Stimulated activated naive B cell treated with anti-CD40 and anti-IgM and Interleukin-4, amounts not matched to agents 10 μg/mL and 1 μg/mL and 100 μg/mL, for 72 hours (primary cell): Measurements from ENCODE around the gene WNT4.

Source experiments
- ATAC-seq, 2 donors: fragments of 150-1000 bp; cut with Tn5 transposase; replicated peaks; 2 replicates each; pipeline ENCODE4 v1.10.0; 2021; ENCODE audit warnings: moderate library complexity in 1 of 2
- DNase-seq: peaks from one replicate; pipeline ENCODE4 v3.0.0; 2021
- H3K27ac Mint-ChIP-seq: one replicate; pipeline ENCODE4 v1.8.0; 2022; ENCODE audit warnings: mild to moderate bottlenecking, mixed read lengths
- H3K27me3 Mint-ChIP-seq, 2 donors: one replicate each; pipeline ENCODE4 v1.8.0; 2022; ENCODE audit warnings: mixed read lengths in 2 of 2
- H3K36me3 Mint-ChIP-seq, 2 donors: one replicate each; pipeline ENCODE4 v1.8.0; 2022; ENCODE audit warnings: mixed read lengths in 2 of 2, mild to moderate bottlenecking in 1 of 2
- H3K4me1 Mint-ChIP-seq, 2 donors: one replicate each; pipeline ENCODE4 v1.8.0; 2022; ENCODE audit warnings: mixed read lengths in 2 of 2, mild to moderate bottlenecking in 1 of 2
- H3K4me3 Mint-ChIP-seq, 2 donors: one replicate each; pipeline ENCODE4 v1.8.0; 2022; ENCODE audit warnings: mild to moderate bottlenecking in 2 of 2, mixed read lengths in 2 of 2, moderate library complexity in 1 of 2
- H3K9me3 Mint-ChIP-seq, 2 donors: one replicate each; pipeline ENCODE4 v1.8.0; 2022; ENCODE audit warnings: mixed read lengths in 2 of 2, mild to moderate bottlenecking in 1 of 2

The WNT4 gene

GRCh38 chr1:22153660-22154437 lies 11.0 kb upstream of the WNT4 start:
- Mint-ChIP-seq H3K27ac (no peak overlapping the region), H3K4me1 (peaks cover 0 to 2% of the 10 kb centered on the region in 2 donors), H3K36me3 (peaks cover 0 to 2% of the 10 kb centered on the region in 2 donors), H3K27me3 (peaks cover 29 to 47% of the 10 kb centered on the region in 2 donors), H3K4me3 (no peak overlapping the region), H3K9me3 (no peaks in the 10 kb centered on the region)
- ATAC-seq (no peak), DNase-seq (no peak)

- Mint-ChIP-seq H3K27me3 (peaks cover 38 to 73% of the 10 kb centered on the region in 2 donors), H3K4me3 (no peak overlapping the region), H3K36me3 (no peaks in the 10 kb centered on the region)
Measured at GRCh38 chr1:22150923-22151322, 8.0 kb upstream of the WNT4 start.

GRCh38 chr1:22142315-22143064 lies 407 bp downstream of the WNT4 start:
- ATAC-seq (peak; percentile 60 to 61), DNase-seq (no peak)
- Mint-ChIP-seq H3K4me3 (peak overlapping the region in 1 of 2 donors; percentile 32), H3K9me3 (no peaks in the 10 kb centered on the region), H3K36me3 (no peaks in the 10 kb centered on the region), H3K4me1 (peaks cover 17 to 28% of the 10 kb centered on the region in 2 donors), H3K27me3 (peaks cover 41 to 83% of the 10 kb centered on the region in 2 donors), H3K27ac (no peak overlapping the region)

More at GRCh38 chr1:22150923-22151322, 8.0 kb upstream of the WNT4 start:
- H3K4me1 Mint-ChIP-seq: no peaks in the 10 kb centered on the region
- ATAC-seq: no peak
- H3K27ac Mint-ChIP-seq: peak overlapping the region; percentile 20
- H3K9me3 Mint-ChIP-seq: no peaks in the 10 kb centered on the region
- DNase-seq: no peak

GRCh38 chr1:22141554-22142314 lies 1.2 kb downstream of the WNT4 start:
- DNase-seq (no peak), ATAC-seq (peak; percentile 6 to 13)
- Mint-ChIP-seq H3K9me3 (no peaks in the 10 kb centered on the region), H3K27ac (no peak overlapping the region), H3K36me3 (no peaks in the 10 kb centered on the region), H3K27me3 (peaks cover 37 to 78% of the 10 kb centered on the region in 2 donors), H3K4me1 (peaks cover 22 to 33% of the 10 kb centered on the region in 2 donors), H3K4me3 (peak overlapping the region in 1 of 2 donors; percentile 32)

- peaks cover 37 to 68% of the 10 kb centered on the region in 2 donors for H3K27me3 Mint-ChIP-seq
- no peaks in the 10 kb centered on the region for H3K9me3 Mint-ChIP-seq
- no peak overlapping the region for H3K4me3 Mint-ChIP-seq
- no peaks in the 10 kb centered on the region for H3K36me3 Mint-ChIP-seq
- no peak overlapping the region for H3K27ac Mint-ChIP-seq
- ATAC-seq (no peak), DNase-seq (no peak)
- peaks cover 22 to 33% of the 10 kb centered on the region in 2 donors for H3K4me1 Mint-ChIP-seq
Measured at GRCh38 chr1:22140694-22141093, 2.2 kb downstream of the WNT4 start.

- DNase-seq (no peak), ATAC-seq (no peak)
- no peaks in the 10 kb centered on the region for H3K9me3 Mint-ChIP-seq
- peaks cover 28 to 62% of the 10 kb centered on the region in 2 donors for H3K27me3 Mint-ChIP-seq
- peaks cover 24 to 33% of the 10 kb centered on the region in 2 donors for H3K4me1 Mint-ChIP-seq
- no peak overlapping the region for H3K4me3 Mint-ChIP-seq
- H3K36me3 Mint-ChIP-seq: no peaks in the 10 kb centered on the region
- no peak overlapping the region for H3K27ac Mint-ChIP-seq
Measured at GRCh38 chr1:22139817-22140216, 3.1 kb downstream of the WNT4 start.

- Mint-ChIP-seq H3K36me3 (no peaks in the 10 kb centered on the region), H3K27ac (no peak overlapping the region), H3K4me3 (no peak overlapping the region), H3K27me3 (peaks cover 21 to 61% of the 10 kb centered on the region in 2 donors), H3K9me3 (no peaks in the 10 kb centered on the region), H3K4me1 (peaks cover 24 to 31% of the 10 kb centered on the region in 2 donors)
- ATAC-seq (no peak), DNase-seq (no peak)
Measured at GRCh38 chr1:22139066-22139594, 3.8 kb downstream of the WNT4 start.

- peaks cover 15 to 52% of the 10 kb centered on the region in 2 donors for H3K27me3 Mint-ChIP-seq
- peak overlapping the region in 1 of 2 donors; percentile 32 for H3K4me3 Mint-ChIP-seq
- H3K36me3 Mint-ChIP-seq: no peaks in the 10 kb centered on the region
- peaks cover 19 to 23% of the 10 kb centered on the region in 2 donors for H3K4me1 Mint-ChIP-seq
- DNase-seq (no peak), ATAC-seq (no peak)
- no peaks in the 10 kb centered on the region for H3K9me3 Mint-ChIP-seq
- no peak overlapping the region for H3K27ac Mint-ChIP-seq
Measured at GRCh38 chr1:22137004-22137720, 5.7 kb downstream of the WNT4 start.

GRCh38 chr1:22133931-22134324 lies 9.0 kb downstream of the WNT4 start:
- no peak for ATAC-seq
- no peak overlapping the region for H3K27ac Mint-ChIP-seq
- H3K4me1 Mint-ChIP-seq: peaks cover 17% of the 10 kb centered on the region in 2 donors

GRCh38 chr1:22133247-22133930 lies 9.5 kb downstream of the WNT4 start:
- Mint-ChIP-seq H3K4me1 (peaks cover 14 to 17% of the 10 kb centered on the region in 2 donors), H3K4me3 (no peak overlapping the region), H3K27me3 (peaks cover 0 to 14% of the 10 kb centered on the region in 2 donors), H3K36me3 (peaks cover under 1 to 12% of the 10 kb centered on the region in 2 donors), H3K9me3 (no peaks in the 10 kb centered on the region), H3K27ac (no peak overlapping the region)
- DNase-seq: no peak
- ATAC-seq: no peak

More at GRCh38 chr1:22133931-22134324, 9.0 kb downstream of the WNT4 start:
- Mint-ChIP-seq H3K36me3 (peaks cover 0 to 12% of the 10 kb centered on the region in 2 donors), H3K4me3 (no peak overlapping the region), H3K27me3 (peaks cover 0 to 20% of the 10 kb centered on the region in 2 donors), H3K9me3 (no peaks in the 10 kb centered on the region)
- DNase-seq: no peak

GRCh38 chr1:22132517-22133235 lies 10.2 kb downstream of the WNT4 start:
- DNase-seq (no peak), ATAC-seq (no peak)
- Mint-ChIP-seq H3K4me1 (peaks cover 7 to 12% of the 10 kb centered on the region in 2 donors), H3K4me3 (no peak overlapping the region), H3K27ac (no peak overlapping the region), H3K27me3 (peaks cover 0 to 9% of the 10 kb centered on the region in 2 donors), H3K36me3 (peaks cover 2 to 12% of the 10 kb centered on the region in 2 donors), H3K9me3 (no peaks in the 10 kb centered on the region)

GRCh38 chr1:22131875-22132486 lies 10.9 kb downstream of the WNT4 start:
- Mint-ChIP-seq H3K9me3 (no peaks in the 10 kb centered on the region), H3K27ac (peak overlapping the region; percentile 14)

More at GRCh38 chr1:22131875-22132486, 10.9 kb downstream of the WNT4 start:
- ATAC-seq (peak; percentile 83 to 90), DNase-seq (peak; percentile 27)
- Mint-ChIP-seq H3K4me1 (peaks cover under 1 to 5% of the 10 kb centered on the region in 2 donors), H3K27me3 (peaks cover 0 to 9% of the 10 kb centered on the region in 2 donors), H3K36me3 (peaks cover 2 to 12% of the 10 kb centered on the region in 2 donors), H3K4me3 (no peak overlapping the region)
